ENCODE data around the gene TRIO. TPM values are rescaled to one million over a fixed set of nuclear protein-coding genes. Genes with fewer than 3 reads are reported as not detected.

The TRIO gene
- total RNA-seq, 3 donors from 2014 or later (not counting 1 experiment from before 2014, with no cell fraction given): 84.6 to 136 (median 94.3) TPM

DNA sequence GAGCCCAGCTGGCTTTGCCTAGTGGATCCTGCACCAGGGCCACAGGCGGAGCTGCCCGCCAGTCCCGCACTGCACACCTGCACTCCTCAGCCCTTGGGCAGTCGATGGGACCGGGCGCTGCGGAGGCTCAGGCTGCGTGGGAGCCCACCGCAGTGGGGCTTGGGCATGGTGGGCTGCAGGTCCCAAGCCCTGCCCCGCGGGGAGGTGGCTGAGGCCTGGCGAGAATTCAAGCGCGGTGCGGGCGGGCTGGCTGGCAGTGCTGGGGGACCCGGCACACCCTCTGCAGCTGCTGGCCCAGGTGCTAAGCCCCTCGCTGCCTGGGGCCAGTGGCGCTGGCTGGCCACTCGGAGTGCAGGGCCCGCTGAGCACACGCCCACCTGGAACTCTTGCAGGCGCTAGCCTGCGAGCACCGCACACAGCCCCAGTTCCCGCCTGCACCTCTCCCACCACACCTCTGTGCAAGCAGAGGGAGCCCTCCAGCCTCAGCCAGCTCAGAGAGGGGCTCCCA lies 312.7 kb downstream of the TRIO start:
- Mint-ChIP-seq H3K4me3 (no peak overlapping the region), H3K36me3 (no peaks in the 10 kb centered on the region), H3K27ac (no peak overlapping the region), H3K9me3 (no peaks in the 10 kb centered on the region), H3K27me3 (ENCODE audit: low read depth in 2 of 2) (no peaks in the 10 kb centered on the region), H3K4me1 (no peaks in the 10 kb centered on the region)
- Histone ChIP-seq H3K9me3 (ENCODE audit: control insufficient read depth, insufficient read depth, low read length) (no peaks in the 10 kb centered on the region), H3K27ac (ENCODE audit: low read length) (no peak overlapping the region), H3K36me3 (ENCODE audit: control insufficient read depth, insufficient read depth, low read length) (peaks cover 5% of the 10 kb centered on the region), H3K27me3 (ENCODE audit: control insufficient read depth, insufficient read depth, low read length) (no peaks in the 10 kb centered on the region), H3K4me3 (ENCODE audit: low read length) (no peak overlapping the region), H3K4me1 (ENCODE audit: control insufficient read depth, insufficient read depth, low read length) (no peaks in the 10 kb centered on the region)
- intact Hi-C loops (cut with micrococcal nuclease): no loop called here
- DNase-seq (no peak), ATAC-seq (no peak)
- 98% methylated on average over 26 of the region's 26 CpGs for WGBS (ENCODE audit: insufficient coverage)
- TF ChIP-seq, protein P1, sequence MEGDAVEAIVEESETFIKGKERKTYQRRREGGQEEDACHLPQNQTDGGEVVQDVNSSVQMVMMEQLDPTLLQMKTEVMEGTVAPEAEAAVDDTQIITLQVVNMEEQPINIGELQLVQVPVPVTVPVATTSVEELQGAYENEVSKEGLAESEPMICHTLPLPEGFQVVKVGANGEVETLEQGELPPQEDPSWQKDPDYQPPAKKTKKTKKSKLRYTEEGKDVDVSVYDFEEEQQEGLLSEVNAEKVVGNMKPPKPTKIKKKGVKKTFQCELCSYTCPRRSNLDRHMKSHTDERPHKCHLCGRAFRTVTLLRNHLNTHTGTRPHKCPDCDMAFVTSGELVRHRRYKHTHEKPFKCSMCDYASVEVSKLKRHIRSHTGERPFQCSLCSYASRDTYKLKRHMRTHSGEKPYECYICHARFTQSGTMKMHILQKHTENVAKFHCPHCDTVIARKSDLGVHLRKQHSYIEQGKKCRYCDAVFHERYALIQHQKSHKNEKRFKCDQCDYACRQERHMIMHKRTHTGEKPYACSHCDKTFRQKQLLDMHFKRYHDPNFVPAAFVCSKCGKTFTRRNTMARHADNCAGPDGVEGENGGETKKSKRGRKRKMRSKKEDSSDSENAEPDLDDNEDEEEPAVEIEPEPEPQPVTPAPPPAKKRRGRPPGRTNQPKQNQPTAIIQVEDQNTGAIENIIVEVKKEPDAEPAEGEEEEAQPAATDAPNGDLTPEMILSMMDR (IDR thresholded peaks at IDR 0.05): no peak

DNA sequence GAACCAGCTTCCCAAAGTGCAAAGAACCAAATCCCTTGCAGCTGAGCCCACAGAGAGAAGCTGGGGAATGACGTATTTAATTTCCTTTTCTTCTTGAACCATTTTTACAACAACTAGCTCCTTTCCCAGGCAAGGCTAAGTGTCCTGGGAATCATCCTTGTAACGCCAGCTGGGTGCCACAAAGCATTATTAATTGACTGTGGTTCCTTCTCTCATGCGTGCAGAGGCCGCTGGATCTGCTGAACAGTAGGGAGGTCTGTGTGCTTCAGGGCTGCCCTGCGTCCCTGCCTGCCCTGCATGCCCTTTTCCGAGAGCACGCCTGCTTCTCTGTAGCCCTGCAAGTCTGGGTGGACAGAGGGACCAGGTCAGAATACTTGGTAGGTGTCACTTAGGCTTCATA lies 314.3 kb downstream of the TRIO start:
- no peaks in the 10 kb centered on the region for H3K4me1 Mint-ChIP-seq
- Histone ChIP-seq H3K4me1 (ENCODE audit: control insufficient read depth, insufficient read depth, low read length) (no peaks in the 10 kb centered on the region), H3K9me3 (ENCODE audit: control insufficient read depth, insufficient read depth, low read length) (no peaks in the 10 kb centered on the region), H3K36me3 (ENCODE audit: control insufficient read depth, insufficient read depth, low read length) (peaks cover 7% of the 10 kb centered on the region), H3K27me3 (ENCODE audit: control insufficient read depth, insufficient read depth, low read length) (no peaks in the 10 kb centered on the region), H3K4me3 (ENCODE audit: low read length) (no peak overlapping the region), H3K27ac (ENCODE audit: low read length) (no peak overlapping the region)
- H3K27me3 Mint-ChIP-seq (ENCODE audit: low read depth in 2 of 2): no peaks in the 10 kb centered on the region
- H3K4me3 Mint-ChIP-seq: no peak overlapping the region
- no peaks in the 10 kb centered on the region for H3K9me3 Mint-ChIP-seq
- intact Hi-C loops (cut with micrococcal nuclease): no loop called here
- TF ChIP-seq, protein P1 (IDR thresholded peaks at IDR 0.05): no peak
- 94% methylated on average over 7 of the region's 7 CpGs for WGBS (ENCODE audit: insufficient coverage)
- ATAC-seq (no peak), DNase-seq (no peak)
- H3K27ac Mint-ChIP-seq: peak overlapping the region in 1 of 2 donors; percentile 51
- H3K36me3 Mint-ChIP-seq: no peaks in the 10 kb centered on the region

DNA sequence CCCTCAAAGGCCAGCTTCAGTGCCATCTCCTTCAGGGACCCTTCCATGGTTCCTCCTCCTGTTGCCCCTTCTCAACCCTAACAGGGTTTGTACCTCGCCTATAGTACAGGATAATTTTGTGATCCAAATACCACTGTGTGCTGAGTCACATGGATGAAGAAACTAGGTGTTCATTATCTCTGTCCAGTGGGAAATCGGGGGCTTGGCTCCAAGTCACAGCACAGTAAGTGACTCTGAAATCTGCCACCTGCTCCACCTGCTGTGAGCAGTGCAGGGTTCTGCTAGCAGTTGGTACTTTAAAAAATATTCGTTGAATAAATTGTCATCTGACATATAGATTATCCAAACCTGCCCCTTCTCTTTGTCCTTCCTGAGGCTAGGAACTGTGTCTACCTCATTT lies 315.3 kb downstream of the TRIO start:
- Histone ChIP-seq H3K9me3 (ENCODE audit: control insufficient read depth, insufficient read depth, low read length) (no peaks in the 10 kb centered on the region), H3K4me1 (ENCODE audit: control insufficient read depth, insufficient read depth, low read length) (no peaks in the 10 kb centered on the region), H3K4me3 (ENCODE audit: low read length) (no peak overlapping the region), H3K27me3 (ENCODE audit: control insufficient read depth, insufficient read depth, low read length) (no peaks in the 10 kb centered on the region), H3K27ac (ENCODE audit: low read length) (no peak overlapping the region), H3K36me3 (ENCODE audit: control insufficient read depth, insufficient read depth, low read length) (peaks cover 8% of the 10 kb centered on the region)
- no peak overlapping the region for H3K4me3 Mint-ChIP-seq
- no peaks in the 10 kb centered on the region for H3K9me3 Mint-ChIP-seq
- intact Hi-C loops (cut with micrococcal nuclease): no loop called here
- no peaks in the 10 kb centered on the region for H3K36me3 Mint-ChIP-seq
- peak overlapping the region in 1 of 2 donors; percentile 51 for H3K27ac Mint-ChIP-seq
- no peaks in the 10 kb centered on the region for H3K27me3 Mint-ChIP-seq (ENCODE audit: low read depth in 2 of 2)
- TF ChIP-seq, protein P1 (IDR thresholded peaks at IDR 0.05): no peak
- WGBS (ENCODE audit: insufficient coverage): 93% methylated on average over 2 of the region's 3 CpGs
- no peak for DNase-seq
- no peak for ATAC-seq
- no peaks in the 10 kb centered on the region for H3K4me1 Mint-ChIP-seq

DNA sequence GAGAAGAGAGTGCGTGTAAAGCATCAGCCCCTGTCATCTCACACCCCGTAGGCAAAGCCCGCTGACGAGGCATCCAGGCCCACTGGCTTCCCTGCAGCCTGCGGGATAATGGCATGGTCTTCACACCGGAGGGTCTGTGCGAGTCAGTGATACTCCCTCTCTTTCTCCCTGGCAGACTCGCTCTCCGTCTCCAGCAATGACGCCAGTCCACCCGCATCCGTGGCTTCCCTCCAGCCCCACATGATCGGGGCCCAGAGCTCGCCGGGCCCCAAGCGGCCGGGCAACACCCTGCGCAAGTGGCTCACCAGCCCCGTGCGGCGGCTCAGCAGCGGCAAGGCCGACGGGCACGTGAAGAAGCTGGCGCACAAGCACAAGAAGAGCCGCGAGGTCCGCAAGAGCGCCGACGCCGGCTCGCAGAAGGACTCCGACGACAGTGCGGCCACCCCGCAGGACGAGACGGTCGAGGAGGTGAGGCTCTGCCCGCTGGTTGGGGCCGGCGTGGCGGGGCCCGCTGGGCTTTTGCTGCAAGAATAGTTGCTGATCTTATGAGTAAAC lies 317.8 kb downstream of the TRIO start:
- no peaks in the 10 kb centered on the region for H3K4me1 ChIP-seq (ENCODE audit: control insufficient read depth, insufficient read depth, low read length)
- DNase-seq (no peak), ATAC-seq (no peak)
- intact Hi-C loops (cut with micrococcal nuclease): no loop called here
- H3K27me3 ChIP-seq (ENCODE audit: control insufficient read depth, insufficient read depth, low read length): no peaks in the 10 kb centered on the region
- no peak overlapping the region for H3K27ac ChIP-seq (ENCODE audit: low read length)
- TF ChIP-seq, protein P1 (IDR thresholded peaks at IDR 0.05): no peak
- 97% methylated on average over 44 of the region's 46 CpGs for WGBS (ENCODE audit: insufficient coverage)
- Mint-ChIP-seq H3K36me3 (no peaks in the 10 kb centered on the region), H3K27ac (no peak overlapping the region), H3K27me3 (ENCODE audit: low read depth in 2 of 2) (no peaks in the 10 kb centered on the region), H3K4me3 (no peak overlapping the region), H3K4me1 (no peaks in the 10 kb centered on the region), H3K9me3 (no peaks in the 10 kb centered on the region)
- H3K4me3 ChIP-seq (ENCODE audit: low read length): no peak overlapping the region
- no peaks in the 10 kb centered on the region for H3K9me3 ChIP-seq (ENCODE audit: control insufficient read depth, insufficient read depth, low read length)
- H3K36me3 ChIP-seq (ENCODE audit: control insufficient read depth, insufficient read depth, low read length): peaks cover 8% of the 10 kb centered on the region
